Subcutaneous adipose tissue (tissue), 4 donors: ENCODE data around the gene APOBEC3A. TPM values are rescaled to one million over a fixed set of nuclear protein-coding genes. Genes with fewer than 3 reads are reported as not detected.

Experiments used
- total RNA-seq, 4 donors: library from RNA; depleted of rRNA; stranded (reverse); fragments of >200 nt; gene quantifications; one replicate each; pipeline ENCODE4 v1.1.0, GENCODE V29; 2016
- TF ChIP-seq, protein P1 (sequence below): fragments of 450-650 bp; IDR thresholded peaks from one replicate; pipeline ENCODE4 v1.5.1; 2016; ENCODE audit warnings: low read depth, mild to moderate bottlenecking, control low read depth, antibody characterized with exemption, moderate library complexity

The APOBEC3A gene
- total RNA-seq, 4 donors from 2014 or later, result 0.51 to 0.75 (median 0.65) TPM; not detected in 1

DNA sequence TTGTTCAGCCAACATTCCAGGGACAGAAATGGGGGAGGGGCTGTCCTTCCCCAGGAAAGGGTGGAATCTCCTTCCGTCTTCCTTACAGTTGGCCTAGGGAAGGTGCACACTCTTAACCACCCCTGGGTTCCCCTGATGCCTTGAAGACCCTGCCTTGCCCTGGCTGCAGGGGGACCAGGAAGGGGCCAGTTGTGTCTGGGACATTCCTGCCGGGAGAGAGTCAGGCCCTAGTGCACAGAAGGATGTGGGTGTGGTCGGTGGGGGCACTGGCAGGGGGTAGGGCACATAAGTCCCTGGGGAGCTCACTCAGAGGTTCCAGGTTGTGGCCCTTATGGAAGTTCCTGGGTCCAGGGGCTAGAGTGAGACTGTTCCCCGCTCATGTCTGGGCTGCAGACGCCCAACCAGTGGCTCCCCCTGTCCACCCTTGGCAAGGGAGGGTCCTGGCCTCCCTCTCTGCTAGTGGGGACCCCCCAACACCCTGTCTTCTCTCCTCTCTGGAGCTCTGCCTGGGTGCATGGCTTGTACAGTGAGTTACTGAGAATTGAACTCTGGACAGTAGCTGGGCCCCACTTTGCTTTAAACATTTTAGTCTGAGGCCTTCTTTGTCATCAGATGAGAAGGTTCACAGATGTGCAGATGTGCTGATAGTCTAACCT is 2.0 kb upstream of the APOBEC3A start:
- TF ChIP-seq, protein P1, sequence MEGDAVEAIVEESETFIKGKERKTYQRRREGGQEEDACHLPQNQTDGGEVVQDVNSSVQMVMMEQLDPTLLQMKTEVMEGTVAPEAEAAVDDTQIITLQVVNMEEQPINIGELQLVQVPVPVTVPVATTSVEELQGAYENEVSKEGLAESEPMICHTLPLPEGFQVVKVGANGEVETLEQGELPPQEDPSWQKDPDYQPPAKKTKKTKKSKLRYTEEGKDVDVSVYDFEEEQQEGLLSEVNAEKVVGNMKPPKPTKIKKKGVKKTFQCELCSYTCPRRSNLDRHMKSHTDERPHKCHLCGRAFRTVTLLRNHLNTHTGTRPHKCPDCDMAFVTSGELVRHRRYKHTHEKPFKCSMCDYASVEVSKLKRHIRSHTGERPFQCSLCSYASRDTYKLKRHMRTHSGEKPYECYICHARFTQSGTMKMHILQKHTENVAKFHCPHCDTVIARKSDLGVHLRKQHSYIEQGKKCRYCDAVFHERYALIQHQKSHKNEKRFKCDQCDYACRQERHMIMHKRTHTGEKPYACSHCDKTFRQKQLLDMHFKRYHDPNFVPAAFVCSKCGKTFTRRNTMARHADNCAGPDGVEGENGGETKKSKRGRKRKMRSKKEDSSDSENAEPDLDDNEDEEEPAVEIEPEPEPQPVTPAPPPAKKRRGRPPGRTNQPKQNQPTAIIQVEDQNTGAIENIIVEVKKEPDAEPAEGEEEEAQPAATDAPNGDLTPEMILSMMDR, result no peak

DNA sequence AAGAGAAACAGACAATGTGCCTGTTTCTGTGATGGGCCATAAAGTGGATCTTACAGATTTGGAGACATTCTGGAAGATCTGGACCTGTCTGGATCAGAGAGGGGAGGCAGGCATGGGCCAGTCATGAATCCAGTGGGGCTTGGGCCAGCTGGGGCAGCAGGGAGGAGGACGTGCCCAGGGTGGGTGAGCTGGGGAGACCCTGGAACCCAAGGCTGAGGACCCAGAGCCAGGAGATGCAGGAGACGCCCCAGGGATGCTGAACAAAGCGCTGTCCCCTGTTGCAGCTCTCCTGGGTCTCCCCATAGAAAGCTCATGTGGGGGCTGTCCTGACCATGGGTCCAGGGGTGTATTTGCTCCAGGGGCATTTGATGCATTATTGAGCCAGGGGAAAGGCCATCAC is 1.5 kb upstream of the APOBEC3A start:
- TF ChIP-seq, protein P1, result no peak

GRCh38 chr22:38956551-38956950 is 858 bp upstream of the APOBEC3A start:
- TF ChIP-seq, protein P1, result no peak

DNA sequence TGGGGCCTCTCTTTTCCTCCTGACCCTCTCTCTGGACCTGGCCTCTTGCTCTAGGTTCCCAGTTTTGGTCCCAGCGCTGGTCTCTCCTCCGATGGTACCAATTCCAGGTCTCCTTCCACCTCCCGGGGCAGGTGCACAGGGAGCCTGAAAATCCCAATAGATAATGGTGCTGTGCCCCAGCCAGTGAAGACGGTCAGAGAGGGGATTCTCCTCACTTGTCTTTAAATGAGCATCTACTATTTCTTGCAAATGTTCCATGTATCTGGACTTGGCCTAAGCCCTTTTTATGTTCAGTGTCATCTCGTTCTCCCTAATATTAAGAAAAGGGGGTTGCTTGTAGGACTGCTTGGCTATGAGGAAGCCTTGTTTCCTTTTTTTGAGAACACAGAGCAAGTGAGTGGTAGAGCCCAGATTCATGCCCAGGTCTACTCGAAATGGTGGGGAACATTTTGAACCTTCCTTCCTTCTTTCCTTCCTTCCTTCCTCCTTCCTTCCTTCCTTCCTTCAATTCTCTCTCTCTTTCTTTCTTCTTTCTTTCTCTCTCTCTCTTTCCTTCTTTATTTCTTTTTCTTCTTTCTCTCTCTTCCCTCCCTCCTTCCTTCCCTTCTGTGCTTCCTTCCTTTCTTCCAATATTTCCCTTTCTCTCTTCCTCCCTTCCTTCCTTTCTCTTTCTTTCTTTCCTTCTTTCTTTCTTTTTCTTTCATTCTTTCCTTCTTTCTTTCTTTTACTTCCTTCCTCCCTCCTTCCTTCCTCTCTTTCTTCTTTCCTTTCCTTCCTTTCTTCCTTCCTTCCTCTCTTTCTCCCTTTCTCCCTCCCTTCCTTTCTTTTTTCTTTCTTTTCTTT is 620 bp downstream of the APOBEC3A start:
- TF ChIP-seq, protein P1, result no peak

DNA sequence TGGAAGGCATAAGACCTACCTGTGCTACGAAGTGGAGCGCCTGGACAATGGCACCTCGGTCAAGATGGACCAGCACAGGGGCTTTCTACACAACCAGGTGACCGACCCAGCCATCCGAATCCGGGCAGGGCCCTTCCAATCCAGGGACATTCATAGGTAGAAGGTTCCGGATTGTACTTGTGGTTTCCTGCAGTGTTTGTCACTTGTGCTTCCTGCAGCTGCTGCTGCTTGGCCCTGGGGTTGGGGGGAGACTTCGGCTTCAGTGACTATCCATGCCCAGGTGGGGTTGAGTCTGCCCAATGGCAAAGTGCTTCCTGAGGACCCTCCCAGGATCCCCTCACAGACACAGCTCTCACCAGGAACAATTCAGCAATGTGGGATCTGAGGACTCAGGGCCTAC is 2.2 kb downstream of the APOBEC3A start:
- TF ChIP-seq, protein P1, result no peak

DNA sequence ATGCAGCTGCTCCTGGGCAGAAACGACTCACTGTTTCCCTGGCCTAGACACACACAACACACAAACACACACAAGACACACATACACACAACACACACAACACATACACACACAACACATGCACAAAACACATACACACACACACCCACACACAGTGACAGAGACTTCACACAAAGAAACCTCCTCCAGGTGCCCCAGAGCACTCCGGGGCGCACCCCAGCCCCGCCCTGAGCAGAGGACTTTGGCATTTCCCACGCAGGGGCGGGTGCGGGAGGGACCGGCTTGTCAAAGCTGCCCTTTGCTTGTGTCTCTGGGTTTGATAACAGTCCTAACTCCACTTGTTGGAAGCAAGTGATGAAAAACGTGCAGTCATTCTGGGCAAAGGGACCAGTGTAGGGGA is 6.5 kb downstream of the APOBEC3A start:
- TF ChIP-seq, protein P1, result no peak

GRCh38 chr22:38964306-38964705 is 6.9 kb downstream of the APOBEC3A start:
- TF ChIP-seq, protein P1, result no peak
